HG03469 (cell line): Measurements from ENCODE around the gene PRDX3.

Experiments
- ATAC-seq: cut with Tn5 transposase; IDR thresholded peaks from one replicate; pipeline ENCODE4 v1.9.1; 2021; ENCODE audit warnings: mild to moderate bottlenecking, moderate library complexity, moderate number of reproducible peaks; ENCODE audit not compliant: unreplicated experiment

PRDX3 gene

DNA sequence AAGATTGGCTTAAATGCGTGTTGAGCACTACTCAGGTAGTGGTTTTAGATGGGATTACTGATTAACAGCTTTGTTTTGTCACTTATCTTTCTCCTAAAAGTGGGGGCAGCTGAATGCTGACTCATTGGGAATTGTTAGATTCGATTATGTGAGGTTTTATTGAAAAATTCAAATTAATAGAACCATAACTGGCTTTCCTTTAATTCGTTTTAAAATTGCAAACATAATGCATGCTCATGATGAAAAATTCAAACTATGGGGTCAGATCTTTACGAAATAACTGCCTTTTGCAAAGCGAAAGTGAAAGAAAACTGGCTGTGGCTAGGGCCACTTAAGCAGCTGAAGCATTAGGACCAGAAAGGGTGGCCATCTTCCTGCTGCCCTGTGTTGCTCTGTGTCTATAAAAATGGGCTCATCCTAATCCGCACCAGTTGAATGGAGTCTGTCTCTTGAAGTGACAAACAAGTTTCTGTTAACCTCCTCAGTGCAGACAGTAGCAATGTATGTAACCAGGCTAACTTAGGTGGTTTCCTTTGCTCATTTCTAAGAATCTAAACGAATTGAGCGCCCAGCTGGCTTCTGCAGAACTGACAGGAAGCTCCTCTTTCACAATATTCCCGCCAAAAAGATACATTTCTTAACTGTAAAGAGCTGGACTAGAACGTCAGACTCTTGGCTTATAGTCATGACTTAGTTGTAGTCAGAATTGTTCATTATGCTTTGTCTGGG lies 46.9 kb downstream of the PRDX3 start:
- no peak for ATAC-seq

DNA sequence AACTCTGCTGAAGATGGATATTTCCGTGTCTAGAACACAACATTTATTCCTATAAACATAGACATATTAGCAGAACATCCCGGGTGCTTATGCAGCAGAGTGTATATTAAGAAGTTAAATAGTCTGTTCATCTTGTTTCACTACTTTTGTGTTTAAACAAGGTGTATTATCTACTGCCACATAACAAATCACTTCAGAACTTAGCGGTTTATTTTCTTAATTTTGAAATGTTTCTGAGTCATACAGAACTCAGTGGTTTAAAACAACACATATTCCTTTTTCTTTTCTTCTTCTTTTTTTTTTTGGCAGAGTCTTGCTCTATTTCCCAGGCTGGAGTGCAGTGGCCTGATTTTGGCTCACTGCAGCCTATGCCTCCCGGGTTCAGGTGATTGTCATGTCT lies 48.9 kb downstream of the PRDX3 start:
- no peak for ATAC-seq

DNA sequence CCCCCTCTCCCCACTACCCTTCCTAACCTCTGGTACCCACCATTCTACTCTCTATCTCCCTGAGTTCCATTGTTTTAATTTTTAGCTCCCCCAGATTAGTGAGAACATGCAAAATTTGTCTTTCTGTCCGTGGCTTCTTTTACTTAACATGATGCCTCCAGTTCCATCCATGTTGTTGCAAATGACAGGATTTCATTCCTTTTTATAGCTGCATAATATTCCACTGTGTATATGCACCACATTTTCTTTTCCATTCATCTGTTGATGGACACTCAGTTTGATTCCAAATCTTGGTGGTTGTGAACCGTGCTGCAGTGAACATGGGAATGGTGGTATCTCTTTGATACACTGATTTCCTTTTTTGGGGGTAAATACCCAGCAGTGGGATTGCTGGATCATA lies 52.7 kb downstream of the PRDX3 start:
- ATAC-seq, result no peak

DNA sequence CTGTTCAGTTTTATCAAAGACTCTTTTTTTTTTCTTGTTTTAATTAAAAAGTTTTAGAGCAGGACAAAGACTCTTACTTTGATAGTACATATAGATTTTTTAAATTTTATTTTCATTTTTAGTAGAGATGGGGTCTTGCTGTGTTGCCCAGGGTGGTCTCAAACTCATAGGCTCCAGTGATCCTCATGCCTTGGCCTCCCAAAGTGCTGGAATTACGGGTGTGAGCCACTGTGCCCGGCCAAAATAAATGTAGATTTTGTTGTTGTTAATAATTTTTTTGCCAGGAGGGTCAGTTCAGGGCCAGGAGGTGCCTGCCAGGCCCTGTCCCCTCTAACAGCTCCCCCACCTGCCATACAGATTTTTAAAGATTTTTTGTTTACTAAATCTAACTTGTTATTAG lies 57.7 kb downstream of the PRDX3 start:
- ATAC-seq, result no peak

DNA sequence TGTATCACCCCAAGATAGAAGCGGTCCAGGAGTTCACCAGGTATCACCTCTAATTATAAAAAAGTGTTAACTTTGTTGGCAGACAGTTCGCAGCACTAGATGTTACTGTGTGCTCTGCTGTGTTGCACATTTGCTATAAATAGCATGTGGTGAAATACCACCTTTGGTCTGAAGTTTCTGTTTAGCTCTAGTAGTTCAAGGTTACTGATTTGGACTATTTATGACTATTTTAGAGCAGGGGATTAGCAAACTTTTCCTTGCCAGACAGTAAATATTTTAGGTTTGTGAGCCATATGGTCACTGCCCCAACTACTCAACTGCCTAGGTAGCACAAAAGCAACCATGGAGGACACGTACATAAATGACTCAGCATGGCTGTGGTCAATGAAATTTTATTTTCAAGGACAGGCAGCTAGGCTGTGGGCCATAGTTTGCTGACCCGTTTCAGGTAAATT lies 58.2 kb downstream of the PRDX3 start:
- peak; percentile 88 for ATAC-seq

DNA sequence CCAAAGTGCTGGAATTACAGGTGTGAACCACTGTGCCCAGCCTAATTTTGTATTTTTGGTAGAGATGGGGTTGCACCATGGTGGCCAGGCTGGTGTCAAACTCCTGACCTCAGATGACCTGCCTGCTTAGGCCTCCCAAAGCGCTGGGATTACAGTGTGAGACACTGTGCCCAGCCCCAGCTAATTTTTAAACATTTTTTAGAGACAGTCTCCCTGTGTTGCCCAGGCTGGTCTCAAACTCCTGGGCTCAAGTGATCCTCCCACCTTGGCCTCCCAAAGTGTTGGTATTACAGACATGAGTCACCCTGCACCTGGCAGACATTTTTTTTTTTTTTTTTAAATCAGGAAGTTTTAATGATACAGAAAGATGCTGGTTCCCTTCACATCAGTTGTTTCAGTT lies 59.2 kb downstream of the PRDX3 start:
- ATAC-seq, result no peak

DNA sequence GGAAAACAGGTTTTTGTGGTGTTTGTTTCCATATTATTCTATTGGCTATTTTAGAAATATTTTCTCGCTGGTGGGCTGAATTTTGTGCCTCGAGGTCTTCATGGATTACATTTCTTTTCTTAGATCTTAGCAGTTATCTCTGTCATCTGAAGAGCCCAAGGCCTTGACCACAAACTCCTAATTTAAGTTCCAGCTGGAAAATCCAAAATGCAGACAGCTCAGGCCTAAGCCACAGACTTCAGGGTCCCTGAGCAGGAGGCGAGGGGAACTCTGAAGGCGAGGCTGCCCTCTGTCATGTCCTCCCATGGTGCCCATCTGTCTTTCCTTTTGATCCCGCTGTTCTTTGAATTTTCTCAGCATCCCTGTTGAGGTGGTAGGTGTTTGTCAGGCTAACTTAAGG lies 60.4 kb downstream of the PRDX3 start:
- no peak for ATAC-seq
